ENCODE data around the gene MTCL1.

The MTCL1 gene

DNA sequence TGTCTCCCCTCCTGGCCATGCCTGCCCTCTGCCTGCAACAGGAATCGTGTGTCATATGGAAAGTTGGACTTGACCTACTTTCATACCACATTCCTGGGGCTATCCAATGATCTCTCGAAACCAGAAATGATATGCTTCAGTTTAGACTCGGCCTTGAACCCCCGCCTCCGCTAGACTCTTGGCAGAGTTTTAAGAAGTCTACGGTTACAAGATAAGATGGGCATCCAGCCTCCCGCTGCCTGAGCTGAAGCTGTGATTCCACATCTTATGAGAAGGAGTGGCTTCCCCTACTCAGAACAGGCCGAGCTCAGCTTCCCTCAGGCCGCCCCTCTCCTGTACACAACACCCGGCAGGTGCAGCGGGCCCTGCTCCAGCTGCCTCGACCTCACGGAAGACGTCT is 73.9 kb downstream of the MTCL1 start:
- no peaks in the 10 kb centered on the region for H3K27me3 ChIP-seq (ENCODE audit: insufficient read depth, poor library complexity, severe bottlenecking)
- no peak overlapping the region for H3K4me3 ChIP-seq (ENCODE audit: severe bottlenecking)
- H3K27ac ChIP-seq (ENCODE audit: poor library complexity, severe bottlenecking), result no peak overlapping the region
- H3K9me3 ChIP-seq (ENCODE audit: severe bottlenecking), result no peaks in the 10 kb centered on the region
- no peaks in the 10 kb centered on the region for H3K4me1 ChIP-seq (ENCODE audit: insufficient read depth, poor library complexity, severe bottlenecking)
- TF ChIP-seq, protein P1, sequence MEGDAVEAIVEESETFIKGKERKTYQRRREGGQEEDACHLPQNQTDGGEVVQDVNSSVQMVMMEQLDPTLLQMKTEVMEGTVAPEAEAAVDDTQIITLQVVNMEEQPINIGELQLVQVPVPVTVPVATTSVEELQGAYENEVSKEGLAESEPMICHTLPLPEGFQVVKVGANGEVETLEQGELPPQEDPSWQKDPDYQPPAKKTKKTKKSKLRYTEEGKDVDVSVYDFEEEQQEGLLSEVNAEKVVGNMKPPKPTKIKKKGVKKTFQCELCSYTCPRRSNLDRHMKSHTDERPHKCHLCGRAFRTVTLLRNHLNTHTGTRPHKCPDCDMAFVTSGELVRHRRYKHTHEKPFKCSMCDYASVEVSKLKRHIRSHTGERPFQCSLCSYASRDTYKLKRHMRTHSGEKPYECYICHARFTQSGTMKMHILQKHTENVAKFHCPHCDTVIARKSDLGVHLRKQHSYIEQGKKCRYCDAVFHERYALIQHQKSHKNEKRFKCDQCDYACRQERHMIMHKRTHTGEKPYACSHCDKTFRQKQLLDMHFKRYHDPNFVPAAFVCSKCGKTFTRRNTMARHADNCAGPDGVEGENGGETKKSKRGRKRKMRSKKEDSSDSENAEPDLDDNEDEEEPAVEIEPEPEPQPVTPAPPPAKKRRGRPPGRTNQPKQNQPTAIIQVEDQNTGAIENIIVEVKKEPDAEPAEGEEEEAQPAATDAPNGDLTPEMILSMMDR (IDR thresholded peaks at IDR 0.05; ENCODE audit: poor library complexity, severe bottlenecking), result no peak
- DNase-seq (ENCODE audit: low spot score) (no peak), ATAC-seq (ENCODE audit: low read depth) (no peak)
- peaks cover 9% of the 10 kb centered on the region for H3K36me3 ChIP-seq (ENCODE audit: low read depth)

DNA sequence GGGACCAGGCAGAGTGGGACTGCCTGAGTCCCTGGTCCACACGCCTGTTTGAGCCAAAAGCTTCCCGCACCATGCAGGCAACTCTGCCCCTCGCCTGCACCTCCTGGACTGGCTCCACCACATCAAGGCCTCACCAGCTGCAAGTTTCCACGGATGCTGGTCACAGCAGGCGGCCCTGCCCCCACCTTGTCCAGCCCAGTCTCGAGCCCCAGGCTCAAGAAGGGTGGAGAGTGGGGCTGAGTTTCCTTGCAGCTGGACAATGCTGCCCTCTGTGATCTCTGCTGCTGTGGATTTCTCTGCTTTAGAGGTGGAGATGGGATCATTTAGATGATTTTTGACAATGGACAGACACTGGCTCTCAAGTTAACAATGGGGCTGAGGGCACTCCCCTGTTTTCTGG is 74.9 kb downstream of the MTCL1 start:
- H3K27ac ChIP-seq (ENCODE audit: poor library complexity, severe bottlenecking), result no peak overlapping the region

DNA sequence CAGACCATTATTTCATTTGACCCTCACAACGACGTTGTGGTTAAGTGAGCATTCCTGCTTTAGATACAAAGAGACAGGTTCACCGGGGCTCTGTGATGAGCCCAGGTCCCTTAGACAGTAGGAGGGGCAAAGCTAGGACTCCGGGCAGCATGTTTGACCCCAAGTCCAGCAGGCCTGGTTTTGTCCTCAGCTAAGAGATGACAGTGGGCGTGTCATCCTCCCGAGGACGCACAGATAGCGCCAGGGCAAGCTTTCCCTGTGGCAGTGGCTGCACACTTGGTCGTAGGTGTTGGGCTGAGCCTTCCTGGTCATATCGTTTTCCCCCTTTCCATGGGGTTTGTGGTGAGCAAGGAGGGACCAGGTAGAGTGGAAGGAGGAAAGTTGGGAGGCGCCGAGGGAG is 76.3 kb downstream of the MTCL1 start:
- DNase-seq (ENCODE audit: low spot score) (no peak), ATAC-seq (ENCODE audit: low read depth) (no peak)
- Histone ChIP-seq H3K27ac (ENCODE audit: poor library complexity, severe bottlenecking) (no peak overlapping the region), H3K36me3 (ENCODE audit: low read depth) (peaks cover 14% of the 10 kb centered on the region), H3K27me3 (ENCODE audit: insufficient read depth, poor library complexity, severe bottlenecking) (no peaks in the 10 kb centered on the region), H3K4me3 (ENCODE audit: severe bottlenecking) (no peak overlapping the region), H3K4me1 (ENCODE audit: insufficient read depth, poor library complexity, severe bottlenecking) (peaks cover 6% of the 10 kb centered on the region), H3K9me3 (ENCODE audit: severe bottlenecking) (no peaks in the 10 kb centered on the region)
- TF ChIP-seq, protein P1 (IDR thresholded peaks at IDR 0.05; ENCODE audit: poor library complexity, severe bottlenecking), result no peak

More for the DNA sequence above, 74.9 kb downstream of the MTCL1 start:
- no peak overlapping the region for H3K4me3 ChIP-seq (ENCODE audit: severe bottlenecking)
- no peaks in the 10 kb centered on the region for H3K9me3 ChIP-seq (ENCODE audit: severe bottlenecking)
- no peaks in the 10 kb centered on the region for H3K4me1 ChIP-seq (ENCODE audit: insufficient read depth, poor library complexity, severe bottlenecking)
- DNase-seq (ENCODE audit: low spot score) (no peak), ATAC-seq (ENCODE audit: low read depth) (no peak)
- TF ChIP-seq, protein P1 (IDR thresholded peaks at IDR 0.05; ENCODE audit: poor library complexity, severe bottlenecking), result no peak
- H3K36me3 ChIP-seq (ENCODE audit: low read depth), result peaks cover 9% of the 10 kb centered on the region
- no peaks in the 10 kb centered on the region for H3K27me3 ChIP-seq (ENCODE audit: insufficient read depth, poor library complexity, severe bottlenecking)

- DNase-seq (ENCODE audit: low spot score) (no peak), ATAC-seq (ENCODE audit: low read depth) (no peak)
- peaks cover 13% of the 10 kb centered on the region for H3K4me1 ChIP-seq (ENCODE audit: insufficient read depth, poor library complexity, severe bottlenecking)
- TF ChIP-seq, protein P1 (IDR thresholded peaks at IDR 0.05; ENCODE audit: poor library complexity, severe bottlenecking), result no peak
- H3K27me3 ChIP-seq (ENCODE audit: insufficient read depth, poor library complexity, severe bottlenecking), result no peaks in the 10 kb centered on the region
- peaks cover 22% of the 10 kb centered on the region for H3K36me3 ChIP-seq (ENCODE audit: low read depth)
- H3K9me3 ChIP-seq (ENCODE audit: severe bottlenecking), result no peaks in the 10 kb centered on the region
- H3K27ac ChIP-seq (ENCODE audit: poor library complexity, severe bottlenecking), result no peak overlapping the region
- H3K4me3 ChIP-seq (ENCODE audit: severe bottlenecking), result no peak overlapping the region
Observed at GRCh38 chr18:8783335-8783993, 78.1 kb downstream of the MTCL1 start.

DNA sequence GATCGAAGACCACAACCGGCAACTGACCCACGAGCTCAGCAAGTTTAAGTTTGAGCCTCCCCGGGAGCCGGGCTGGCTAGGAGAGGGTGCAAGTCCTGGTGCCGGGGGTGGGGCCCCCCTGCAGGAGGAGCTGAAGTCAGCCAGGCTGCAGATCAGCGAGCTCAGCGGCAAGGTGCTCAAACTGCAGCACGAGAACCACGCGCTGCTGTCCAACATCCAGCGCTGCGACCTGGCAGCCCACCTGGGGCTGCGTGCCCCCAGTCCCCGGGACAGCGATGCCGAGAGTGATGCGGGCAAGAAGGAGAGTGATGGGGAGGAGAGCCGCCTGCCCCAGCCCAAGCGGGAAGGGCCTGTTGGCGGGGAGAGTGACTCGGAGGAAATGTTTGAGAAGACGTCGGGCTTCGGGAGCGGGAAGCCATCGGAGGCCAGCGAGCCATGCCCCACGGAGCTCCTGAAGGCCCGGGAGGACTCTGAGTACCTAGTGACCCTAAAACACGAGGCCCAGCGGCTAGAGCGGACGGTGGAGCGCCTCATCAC is 78.7 kb downstream of the MTCL1 start:
- H3K36me3 ChIP-seq (ENCODE audit: low read depth), result peaks cover 19% of the 10 kb centered on the region; the same call in 1 of the 2 replicates

More for the DNA sequence above, 78.7 kb downstream of the MTCL1 start:
- H3K27ac ChIP-seq (ENCODE audit: poor library complexity, severe bottlenecking), result no peak overlapping the region
- TF ChIP-seq, protein P1 (IDR thresholded peaks at IDR 0.05; ENCODE audit: poor library complexity, severe bottlenecking), result no peak
- H3K27me3 ChIP-seq (ENCODE audit: insufficient read depth, poor library complexity, severe bottlenecking), result no peaks in the 10 kb centered on the region
- DNase-seq (ENCODE audit: low spot score) (no peak), ATAC-seq (ENCODE audit: low read depth) (no peak)
- H3K4me3 ChIP-seq (ENCODE audit: severe bottlenecking), result no peak overlapping the region
- no peaks in the 10 kb centered on the region for H3K9me3 ChIP-seq (ENCODE audit: severe bottlenecking)
- H3K4me1 ChIP-seq (ENCODE audit: insufficient read depth, poor library complexity, severe bottlenecking), result peaks cover 13% of the 10 kb centered on the region
